IPS-18c (cell line): ENCODE measurements around the gene CCRL2.
"Not testable (repeated sequence)": the region's sequence is repeated elsewhere in the genome, so short reads cannot be mapped to it uniquely, and the experiment has no call there.

Experiments used
- H3K4me3 ChIP-seq: 2 replicates; pipeline ENCODE4 v1.7.0; 2013; ENCODE audit warnings: low read depth, mild to moderate bottlenecking, low read length, moderate library complexity; ENCODE audit not compliant: insufficient read depth
- H3K9me3 ChIP-seq: one replicate; pipeline ENCODE4 v1.6.1; 2013; ENCODE audit warnings: mild to moderate bottlenecking, low read length, moderate library complexity; ENCODE audit not compliant: control insufficient read depth, insufficient read depth

The CCRL2 gene

DNA sequence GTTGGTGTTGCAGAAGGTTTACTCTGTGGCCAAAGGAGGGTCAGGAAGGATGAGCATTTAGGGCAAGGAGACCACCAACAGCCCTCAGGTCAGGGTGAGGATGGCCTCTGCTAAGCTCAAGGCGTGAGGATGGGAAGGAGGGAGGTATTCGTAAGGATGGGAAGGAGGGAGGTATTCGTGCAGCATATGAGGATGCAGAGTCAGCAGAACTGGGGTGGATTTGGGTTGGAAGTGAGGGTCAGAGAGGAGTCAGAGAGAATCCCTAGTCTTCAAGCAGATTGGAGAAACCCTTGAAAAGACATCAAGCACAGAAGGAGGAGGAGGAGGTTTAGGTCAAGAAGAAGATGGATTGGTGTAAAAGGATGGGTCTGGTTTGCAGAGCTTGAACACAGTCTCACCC lies 32.3 kb upstream of the CCRL2 start:
- H3K4me3 ChIP-seq: no peak overlapping the region
- H3K9me3 ChIP-seq: no peaks in the 10 kb centered on the region

DNA sequence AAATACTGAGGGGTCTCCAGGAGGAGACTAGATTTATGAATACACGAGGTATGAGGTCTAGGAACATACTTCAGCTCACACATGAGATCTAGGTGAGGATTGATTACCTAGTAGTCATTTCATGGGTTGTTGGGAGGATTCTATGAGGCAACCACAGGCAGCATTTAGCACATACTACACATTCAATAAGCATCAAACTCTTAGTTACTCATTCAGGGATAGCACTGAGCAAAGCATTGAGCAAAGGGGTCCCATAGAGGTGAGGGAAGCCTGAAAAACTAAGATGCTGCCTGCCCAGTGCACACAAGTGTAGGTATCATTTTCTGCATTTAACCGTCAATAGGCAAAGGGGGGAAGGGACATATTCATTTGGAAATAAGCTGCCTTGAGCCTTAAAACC lies 31.8 kb upstream of the CCRL2 start:
- H3K4me3 ChIP-seq: no peak overlapping the region

DNA sequence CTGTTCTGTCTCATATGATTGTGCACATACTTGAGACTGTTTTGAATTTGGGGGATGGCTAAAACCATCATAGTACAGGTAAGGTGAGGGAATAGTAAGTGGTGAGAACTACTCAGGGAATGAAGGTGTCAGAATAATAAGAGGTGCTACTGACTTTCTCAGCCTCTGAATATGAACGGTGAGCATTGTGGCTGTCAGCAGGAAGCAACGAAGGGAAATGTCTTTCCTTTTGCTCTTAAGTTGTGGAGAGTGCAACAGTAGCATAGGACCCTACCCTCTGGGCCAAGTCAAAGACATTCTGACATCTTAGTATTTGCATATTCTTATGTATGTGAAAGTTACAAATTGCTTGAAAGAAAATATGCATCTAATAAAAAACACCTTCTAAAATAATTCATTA lies 31.2 kb upstream of the CCRL2 start:
- no peaks in the 10 kb centered on the region for H3K9me3 ChIP-seq
- no peak overlapping the region for H3K4me3 ChIP-seq

More for the DNA sequence above, 31.8 kb upstream of the CCRL2 start:
- H3K9me3 ChIP-seq: no peaks in the 10 kb centered on the region

DNA sequence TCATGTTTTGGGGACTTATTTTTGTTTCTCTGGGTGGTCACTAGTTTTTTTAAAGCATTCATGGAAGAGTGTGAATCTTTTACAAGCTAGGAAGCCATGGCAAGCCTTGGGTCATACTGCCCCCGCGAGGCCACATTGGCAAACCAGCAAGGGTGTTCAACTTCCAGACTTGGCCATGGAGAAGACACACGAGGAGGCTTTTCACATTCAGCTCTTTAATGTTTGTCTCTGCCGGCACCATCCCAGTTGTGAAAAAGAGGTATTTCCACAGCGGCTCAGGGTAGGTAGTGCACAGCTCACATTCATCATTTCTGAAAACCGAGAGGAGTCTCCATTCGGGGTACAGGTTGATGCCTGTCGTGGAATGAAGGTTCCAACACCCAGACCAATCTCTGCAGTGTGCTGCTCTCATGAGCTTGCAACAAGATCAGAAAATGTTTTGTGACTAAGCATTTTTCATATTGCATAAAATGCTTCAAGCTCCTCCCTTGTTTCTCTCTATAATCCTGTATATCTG lies 28.6 kb upstream of the CCRL2 start:
- H3K4me3 ChIP-seq: no peak overlapping the region

DNA sequence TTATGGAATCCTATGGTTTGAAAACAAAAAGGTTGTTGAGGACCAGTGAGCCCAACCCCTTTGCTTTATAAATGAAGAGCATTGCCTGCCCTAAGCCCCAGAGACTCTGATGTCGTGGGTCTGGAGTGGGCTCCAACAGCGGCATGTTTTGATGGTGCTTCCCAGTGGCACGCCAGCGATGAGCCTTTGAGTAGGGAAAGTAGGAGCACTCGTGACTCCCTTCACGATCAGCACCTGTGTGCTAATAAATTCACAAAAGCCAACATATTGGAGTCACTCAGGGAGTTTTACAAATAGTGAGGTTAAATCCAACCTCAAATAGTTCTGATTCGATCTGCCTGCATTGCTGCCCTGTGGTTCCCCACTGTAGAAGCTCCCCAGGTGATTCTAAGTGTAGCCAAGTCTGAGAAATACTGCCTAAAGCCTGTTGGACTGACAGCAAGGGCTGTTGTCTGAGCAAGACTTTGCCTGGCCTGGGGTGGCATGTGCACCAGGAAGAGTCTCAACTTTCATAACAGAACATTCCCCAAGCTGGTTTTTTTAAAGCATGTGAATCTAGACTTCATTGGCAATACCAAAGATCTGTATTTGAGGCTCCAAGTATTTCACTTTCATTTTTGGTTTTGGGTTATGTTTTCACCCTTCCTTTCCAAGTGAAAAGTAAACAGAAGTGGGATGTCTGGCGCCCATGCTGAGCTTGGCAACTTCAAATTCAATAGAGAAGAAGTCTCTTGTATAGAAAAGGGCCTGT lies 26.4 kb upstream of the CCRL2 start:
- H3K9me3 ChIP-seq: no peaks in the 10 kb centered on the region
- H3K4me3 ChIP-seq: no peak overlapping the region; the same call in 1 of the 2 replicates

More for the DNA sequence above, 28.6 kb upstream of the CCRL2 start:
- no peaks in the 10 kb centered on the region for H3K9me3 ChIP-seq

DNA sequence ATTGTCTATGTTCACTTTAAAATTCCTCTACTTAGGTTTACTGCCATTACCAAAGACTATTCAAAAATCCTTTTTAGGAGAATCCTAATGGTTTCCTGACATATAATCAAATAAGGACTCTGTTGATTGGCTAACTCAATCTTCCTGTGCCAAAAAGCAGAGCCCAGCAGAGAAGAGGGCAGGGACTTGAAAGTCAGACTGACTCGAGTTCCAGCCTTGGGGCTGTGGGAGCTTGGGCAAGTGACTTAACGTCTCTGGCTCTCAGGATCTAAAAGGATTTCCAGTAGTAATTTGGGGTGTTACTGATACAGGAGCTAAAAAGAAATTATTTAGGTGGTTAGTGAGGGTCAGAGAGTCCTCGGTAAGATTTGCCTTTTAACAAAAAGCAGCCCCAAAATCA lies 25.4 kb upstream of the CCRL2 start:
- Histone ChIP-seq H3K4me3 (no peak overlapping the region), H3K9me3 (no peaks in the 10 kb centered on the region)

DNA sequence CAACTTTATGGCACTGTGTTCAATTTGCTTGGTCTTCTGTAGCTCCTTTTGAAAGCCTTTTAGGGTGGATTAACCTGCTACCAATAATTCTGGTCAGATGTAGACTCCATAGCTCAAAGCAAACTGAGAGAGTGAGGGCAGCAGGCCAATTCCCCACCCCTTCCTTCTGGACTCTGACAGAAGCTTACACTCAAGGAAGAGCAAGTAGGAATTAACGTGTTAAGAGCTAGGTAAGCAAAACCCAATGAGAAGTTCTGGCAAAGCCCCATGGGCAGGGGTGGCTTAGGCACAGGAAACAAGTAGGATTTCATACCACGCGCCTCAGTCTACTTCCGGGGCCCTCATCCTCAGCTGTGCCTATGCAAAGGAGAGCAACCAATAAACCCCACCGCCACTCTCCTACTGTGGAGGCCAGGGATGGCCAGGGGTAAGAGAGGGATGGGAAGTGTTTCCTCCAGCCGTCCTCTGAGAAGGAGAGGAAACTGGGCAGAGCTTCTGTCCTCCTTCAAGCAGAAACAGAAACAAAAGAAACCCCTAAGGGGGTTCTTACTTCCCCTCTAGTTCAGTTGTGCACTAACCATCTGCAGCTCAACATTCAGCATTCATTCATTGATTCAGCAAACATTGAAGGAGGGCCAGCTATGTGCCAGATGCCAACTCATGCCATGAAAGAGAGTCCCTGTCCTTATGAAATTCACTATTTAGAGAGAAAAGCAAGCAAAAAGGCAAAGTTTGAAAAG lies 23.7 kb upstream of the CCRL2 start:
- H3K9me3 ChIP-seq: peaks cover 3% of the 10 kb centered on the region
- no peak overlapping the region for H3K4me3 ChIP-seq

DNA sequence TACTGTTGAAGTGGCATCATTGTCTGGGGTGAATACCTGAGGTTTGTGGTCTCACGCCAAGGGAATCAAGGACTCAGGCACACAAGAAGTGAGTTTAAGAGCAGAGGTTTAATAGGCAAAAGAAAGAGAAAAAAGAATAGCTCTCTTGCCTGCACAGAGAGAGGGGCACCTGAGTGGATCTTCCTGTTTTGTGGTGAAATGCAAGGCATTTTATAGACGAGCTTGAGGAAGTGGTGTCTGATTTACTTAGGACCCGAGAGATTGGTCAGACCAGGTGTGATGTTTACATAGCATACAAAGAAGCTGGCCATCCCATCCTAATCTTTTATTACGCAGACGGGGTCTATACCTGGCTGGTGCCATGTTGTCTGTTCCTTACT lies 23.1 kb upstream of the CCRL2 start:
- Histone ChIP-seq H3K4me3 (no peak overlapping the region), H3K9me3 (peaks cover 3% of the 10 kb centered on the region)

DNA sequence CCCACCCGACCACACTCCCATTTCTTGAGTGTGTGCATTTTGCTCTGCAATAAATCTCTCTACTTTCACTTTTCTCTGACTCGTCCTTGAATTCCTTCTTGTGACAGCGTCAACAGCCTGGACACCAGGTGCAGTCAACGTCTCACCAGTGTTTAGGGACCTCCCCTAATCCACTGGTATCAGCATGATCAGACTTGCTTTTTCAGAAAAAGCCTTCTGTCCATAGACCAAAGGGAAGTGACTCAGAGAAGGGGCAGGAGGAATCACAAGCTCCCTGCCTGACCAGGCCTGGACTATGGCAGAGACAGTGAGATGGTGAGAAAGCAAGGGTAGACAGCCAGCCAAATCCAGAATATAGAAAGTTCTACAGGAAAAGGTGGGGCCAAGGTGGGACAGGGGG lies 20.9 kb upstream of the CCRL2 start:
- Histone ChIP-seq H3K4me3 (no peak overlapping the region), H3K9me3 (peaks cover 3% of the 10 kb centered on the region)

DNA sequence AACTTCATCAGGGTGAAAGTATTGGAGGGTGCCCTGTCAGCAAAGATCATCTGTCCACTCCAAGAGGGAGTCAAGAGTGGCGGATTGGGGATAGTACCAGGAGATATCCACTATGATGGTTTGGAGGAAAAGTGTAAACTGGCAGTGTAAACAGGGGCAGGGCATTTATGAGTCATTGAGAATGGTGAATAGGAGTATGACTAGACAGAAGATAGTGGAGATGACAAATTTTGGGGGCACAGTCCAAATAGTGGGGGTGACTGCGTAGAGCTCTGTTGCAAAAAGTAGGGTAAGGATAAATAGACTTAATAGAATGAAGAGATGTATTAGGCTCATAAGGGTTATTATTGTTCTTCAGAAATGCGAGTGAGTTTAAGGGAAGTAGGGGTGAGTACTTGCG lies 18.2 kb upstream of the CCRL2 start:
- H3K4me3 ChIP-seq, H3K9me3 ChIP-seq: not testable (repeated sequence)

DNA sequence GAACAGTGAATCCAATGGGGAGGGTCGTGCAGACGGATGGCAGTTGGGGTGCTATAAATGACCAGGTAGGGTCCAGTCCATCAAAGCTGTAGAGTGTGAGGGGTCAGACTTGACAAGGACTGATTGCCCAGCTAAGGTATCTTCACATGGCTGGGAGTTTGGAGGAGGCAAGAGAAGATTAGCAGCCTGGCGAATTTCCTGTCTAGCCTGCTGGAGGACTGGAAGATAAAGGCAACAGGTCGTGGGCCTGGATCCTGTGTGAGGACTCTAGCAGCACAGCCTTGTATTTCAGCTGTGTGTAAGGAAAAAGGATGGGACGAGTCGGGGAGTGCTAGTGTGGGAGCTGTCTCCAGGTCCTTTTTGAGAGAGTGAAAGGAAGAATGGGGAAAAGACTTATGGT lies 17.8 kb upstream of the CCRL2 start:
- Histone ChIP-seq H3K9me3 (peaks cover 3% of the 10 kb centered on the region), H3K4me3 (no peak overlapping the region)

DNA sequence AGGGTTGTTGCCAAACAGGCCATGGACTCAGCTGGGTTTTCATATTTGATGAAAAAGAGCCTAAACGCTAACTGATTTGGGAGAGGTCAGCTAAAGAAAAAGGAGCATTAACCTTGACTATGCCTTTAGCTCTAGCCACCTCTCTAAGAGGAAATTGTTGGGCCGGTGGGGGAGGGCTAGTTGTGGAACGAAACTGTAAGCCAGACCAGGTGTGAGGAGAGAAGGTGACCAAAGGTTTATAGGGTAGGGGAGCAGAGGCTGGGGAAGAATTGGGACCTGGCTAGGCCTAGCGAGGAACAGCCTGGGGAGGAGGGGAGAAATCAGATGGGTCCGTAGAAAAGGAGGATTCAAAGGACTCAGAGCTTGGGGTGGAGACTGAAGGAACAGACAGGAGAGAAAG lies 15.5 kb upstream of the CCRL2 start:
- not testable (repeated sequence) for H3K4me3 ChIP-seq, H3K9me3 ChIP-seq

DNA sequence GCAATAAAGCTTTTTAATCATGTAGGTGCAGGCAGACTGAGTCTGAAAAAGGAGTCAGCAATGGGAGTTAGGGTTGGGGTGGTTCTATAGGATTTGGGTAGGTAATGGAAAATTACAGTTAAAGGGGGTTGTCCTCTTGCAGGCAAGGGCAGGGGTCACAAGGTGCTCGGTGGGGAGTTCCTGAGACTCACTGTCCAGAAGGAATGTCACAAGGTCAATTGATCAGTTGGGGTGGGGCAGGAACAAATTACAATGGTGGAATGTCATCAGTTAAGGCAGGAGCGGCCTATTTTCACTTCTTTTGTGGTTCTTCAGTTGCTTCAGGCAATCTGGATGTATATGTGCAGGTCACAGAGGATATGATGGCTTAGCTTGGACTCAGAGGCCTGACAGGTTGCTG lies 14.0 kb upstream of the CCRL2 start:
- Histone ChIP-seq H3K4me3 (no peak overlapping the region), H3K9me3 (no peaks in the 10 kb centered on the region)

DNA sequence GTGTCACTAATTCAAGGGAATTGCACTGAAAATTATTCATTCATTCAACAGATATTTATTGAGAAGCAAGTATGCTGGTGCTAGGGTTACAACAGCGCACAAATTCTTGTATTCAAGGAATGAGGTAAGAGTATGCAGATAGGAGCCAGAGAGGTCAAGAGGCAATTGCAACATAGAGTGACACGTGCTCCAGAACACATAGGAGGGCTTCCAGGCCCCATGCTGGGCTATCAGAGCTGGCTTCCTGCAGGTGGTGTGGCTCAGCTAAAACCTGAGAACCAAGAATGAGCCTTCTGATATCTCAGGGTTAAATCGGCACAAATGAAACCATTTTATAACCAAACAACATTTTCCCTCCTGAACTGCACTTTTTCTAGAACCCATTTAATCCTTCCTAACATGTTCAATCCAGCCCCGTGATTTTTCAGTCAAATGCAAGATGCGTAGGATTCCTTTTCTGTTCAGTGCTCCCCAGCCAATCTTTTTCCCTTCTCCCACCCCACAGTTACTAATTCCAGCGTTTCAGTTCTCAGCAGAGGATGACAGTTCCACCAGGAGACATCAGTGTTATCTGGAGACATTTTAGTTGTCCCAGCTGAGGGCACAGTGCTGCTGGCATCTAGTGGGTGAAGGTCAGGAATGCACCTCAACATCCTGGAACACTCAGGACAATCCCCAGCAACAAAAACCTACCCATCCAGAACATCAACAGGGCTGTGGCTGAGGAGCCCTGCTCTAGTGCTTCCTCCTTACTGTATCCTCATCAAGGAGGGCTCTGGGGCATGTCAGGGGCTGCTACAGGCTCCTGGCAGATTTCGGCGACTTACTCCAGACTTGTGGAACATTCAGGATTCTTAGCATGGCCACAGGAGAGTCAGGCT lies 13.3 kb upstream of the CCRL2 start:
- no peak overlapping the region for H3K4me3 ChIP-seq
- no peaks in the 10 kb centered on the region for H3K9me3 ChIP-seq

DNA sequence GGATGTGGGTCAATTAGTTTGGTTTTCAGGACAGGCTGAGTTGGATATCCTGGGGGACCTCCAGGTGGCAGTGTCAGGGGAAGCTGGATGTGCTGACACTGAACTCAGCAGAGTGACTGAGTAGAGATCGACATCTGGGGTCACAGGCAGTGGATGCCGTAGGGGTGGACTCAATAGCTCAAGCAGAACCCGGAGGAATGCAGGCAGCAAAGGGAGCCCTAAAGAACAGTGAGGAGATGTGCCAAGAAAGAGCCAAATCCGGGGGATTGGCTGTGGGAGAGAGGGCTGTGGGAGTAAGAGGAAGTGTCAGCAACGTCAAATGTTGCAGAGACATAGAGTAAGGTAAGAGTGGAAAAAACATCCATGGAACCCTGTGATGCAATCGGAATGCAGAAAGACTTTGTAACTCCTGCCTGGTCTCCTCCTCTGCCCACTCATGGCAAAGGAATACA lies 11.8 kb upstream of the CCRL2 start:
- Histone ChIP-seq H3K9me3 (no peaks in the 10 kb centered on the region), H3K4me3 (no peak overlapping the region)

DNA sequence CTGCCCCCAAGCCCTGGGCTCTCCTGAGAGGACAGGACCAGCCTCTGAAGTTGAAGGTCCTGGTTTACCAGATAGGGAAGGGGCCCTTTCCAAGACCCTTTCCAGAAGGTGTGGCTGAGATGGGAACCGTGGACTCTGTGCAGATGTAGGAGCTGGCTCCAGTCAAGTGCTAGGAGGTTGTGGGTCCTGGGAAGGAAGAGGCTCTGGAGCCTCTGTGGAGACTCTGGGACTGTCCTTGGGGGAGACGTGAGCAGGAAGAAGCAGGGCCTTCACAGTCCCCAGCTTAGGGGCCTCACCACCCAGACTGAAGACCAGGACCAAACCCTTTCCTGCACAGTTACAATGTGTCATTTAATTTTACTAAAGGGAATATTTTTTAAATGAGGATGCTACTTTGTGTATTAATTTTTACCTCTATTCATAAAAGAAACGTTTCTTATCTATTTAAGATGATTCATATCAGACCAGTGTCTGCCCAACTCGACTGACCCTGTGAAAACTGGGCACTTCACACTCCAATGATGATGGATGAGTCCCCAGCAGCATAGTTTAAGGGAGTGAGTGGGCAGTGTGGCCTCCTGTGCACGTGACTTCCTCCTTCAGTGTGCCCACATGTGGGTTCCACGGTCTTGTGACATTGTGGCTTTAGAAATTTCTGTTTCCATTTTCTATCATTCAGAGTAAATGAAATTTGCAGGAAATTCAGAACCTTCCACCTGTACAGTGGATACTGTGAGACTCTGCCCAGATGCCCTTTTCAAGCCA lies 11.1 kb upstream of the CCRL2 start:
- Histone ChIP-seq H3K9me3 (no peaks in the 10 kb centered on the region), H3K4me3 (no peak overlapping the region)

DNA sequence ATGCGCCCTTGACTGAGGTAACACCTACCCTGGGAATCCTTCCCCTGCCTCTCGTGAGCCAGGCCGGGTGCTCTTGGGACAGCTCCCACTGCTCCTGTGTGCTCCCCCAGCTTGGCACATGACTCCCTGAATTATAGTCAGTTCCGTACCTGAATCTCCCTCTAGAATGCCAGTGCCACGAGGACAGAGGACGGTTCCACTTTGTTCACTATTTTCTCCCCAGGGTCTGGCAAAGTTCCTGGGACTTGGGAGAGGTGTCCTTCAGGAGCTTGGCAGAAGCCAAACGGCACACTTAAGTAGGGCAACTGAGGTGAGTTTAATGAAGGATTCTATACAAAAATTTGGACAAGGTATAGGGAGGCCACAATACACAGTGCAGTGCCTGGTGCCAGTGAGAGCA lies 9.9 kb upstream of the CCRL2 start:
- Histone ChIP-seq H3K9me3 (no peaks in the 10 kb centered on the region), H3K4me3 (no peak overlapping the region)
